GM10248 (cell line): Measurements from ENCODE around the gene UGT1A6.

Experiments used
- CTCF ChIA-PET: fragments of 300-600 bp; sonication (Branson Sonifier 250); formaldehyde crosslinking; extraction: SDS; loops from one replicate; lab custom pipeline; 2021; ENCODE audit warnings: antibody characterized with exemption; lab: Yijun Ruan, JAX
- POLR2A ChIA-PET: fragments of 350-650 bp; sonication (Branson Sonifier 250); formaldehyde crosslinking; extraction: SDS; loops from one replicate; lab custom pipeline; 2020; ENCODE audit warnings: antibody characterized with exemption; lab: Yijun Ruan, JAX
- DNase-seq: peaks from one replicate; pipeline ENCODE4 v3.0.0; 2012; ENCODE audit errors: extremely low spot score
- TF ChIP-seq, protein P1 (sequence below): IDR thresholded peaks from 2 replicates; pipeline ENCODE4 v1.5.1; 2012; ENCODE audit warnings: mild to moderate bottlenecking, low read depth; ENCODE audit errors: extremely low read depth, missing control alignments, control extremely low read depth

Gene UGT1A6

DNA sequence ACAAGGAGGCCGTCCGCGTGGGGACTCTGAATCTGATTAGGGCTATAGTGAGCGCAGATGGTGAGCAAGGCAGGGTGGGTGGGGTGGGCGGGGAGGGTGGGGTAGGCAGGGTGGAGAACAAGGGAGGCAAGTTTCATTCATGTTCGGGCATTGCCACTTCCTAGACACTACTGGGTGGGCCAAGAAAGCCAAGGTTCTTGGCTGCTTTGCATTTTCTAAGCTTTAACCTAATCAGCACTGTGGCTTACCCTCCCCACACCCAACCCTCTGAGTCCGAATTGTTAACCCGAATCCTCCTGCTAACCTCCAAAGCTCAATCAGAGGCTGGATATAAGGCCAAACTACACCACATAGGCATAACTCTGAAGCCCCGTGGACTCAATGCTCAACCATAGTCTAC, 103.6 kb downstream of the UGT1A6 start:
- no peak for DNase-seq
- CTCF ChIA-PET = interaction anchor here (1.1 to 1.9 kb wide), 3 partner anchors 9 to 18 kb away, joined by 3 to 4 read pairs (median 4); no protein-coding TSS in a partner anchor
- POLR2A ChIA-PET = no interaction called here
- TF ChIP-seq, protein P1, sequence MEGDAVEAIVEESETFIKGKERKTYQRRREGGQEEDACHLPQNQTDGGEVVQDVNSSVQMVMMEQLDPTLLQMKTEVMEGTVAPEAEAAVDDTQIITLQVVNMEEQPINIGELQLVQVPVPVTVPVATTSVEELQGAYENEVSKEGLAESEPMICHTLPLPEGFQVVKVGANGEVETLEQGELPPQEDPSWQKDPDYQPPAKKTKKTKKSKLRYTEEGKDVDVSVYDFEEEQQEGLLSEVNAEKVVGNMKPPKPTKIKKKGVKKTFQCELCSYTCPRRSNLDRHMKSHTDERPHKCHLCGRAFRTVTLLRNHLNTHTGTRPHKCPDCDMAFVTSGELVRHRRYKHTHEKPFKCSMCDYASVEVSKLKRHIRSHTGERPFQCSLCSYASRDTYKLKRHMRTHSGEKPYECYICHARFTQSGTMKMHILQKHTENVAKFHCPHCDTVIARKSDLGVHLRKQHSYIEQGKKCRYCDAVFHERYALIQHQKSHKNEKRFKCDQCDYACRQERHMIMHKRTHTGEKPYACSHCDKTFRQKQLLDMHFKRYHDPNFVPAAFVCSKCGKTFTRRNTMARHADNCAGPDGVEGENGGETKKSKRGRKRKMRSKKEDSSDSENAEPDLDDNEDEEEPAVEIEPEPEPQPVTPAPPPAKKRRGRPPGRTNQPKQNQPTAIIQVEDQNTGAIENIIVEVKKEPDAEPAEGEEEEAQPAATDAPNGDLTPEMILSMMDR = no peak

- no peak for DNase-seq
- TF ChIP-seq, protein P1 = no peak
- POLR2A ChIA-PET = no interaction called here
- CTCF ChIA-PET = interaction anchor here (1.2 to 1.6 kb wide), 2 partner anchors 59 to 87 kb away, joined by 3 to 4 read pairs; no protein-coding TSS in a partner anchor
These were observed 105.8 kb downstream of the UGT1A6 start for GRCh38 chr2:233798335-233799086.

GRCh38 chr2:233799087-233799665, 106.5 kb downstream of the UGT1A6 start:
- CTCF ChIA-PET = interaction anchor here (1.2 to 1.6 kb wide), 2 partner anchors 58 to 88 kb away, joined by 3 to 4 read pairs; no protein-coding TSS in a partner anchor

DNA sequence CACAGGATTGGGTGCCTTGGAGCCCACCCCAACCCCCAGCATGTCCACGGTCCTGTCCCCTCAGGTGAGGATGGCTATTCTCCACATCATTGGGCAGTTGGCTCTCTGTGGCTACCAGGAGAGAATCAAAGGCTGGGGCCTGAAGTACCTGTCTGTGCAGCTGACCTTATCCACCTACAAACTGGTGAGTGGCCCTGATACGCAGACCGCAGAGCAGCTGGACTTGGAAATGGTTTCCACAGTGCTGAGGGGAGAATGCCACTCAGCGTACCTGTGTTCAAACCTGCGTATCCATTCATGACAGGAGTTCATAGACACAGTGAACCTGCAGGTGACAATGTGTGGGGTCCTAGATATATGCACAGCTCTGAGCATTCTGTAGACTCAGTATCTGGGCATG, 107.0 kb downstream of the UGT1A6 start:
- TF ChIP-seq, protein P1 = no peak
- ChIA-PET CTCF (interaction anchor here (1.6 kb wide), 1 partner anchor 88 kb away, joined by 3 read pairs; no protein-coding TSS in a partner anchor), POLR2A (no interaction called here)
- no peak for DNase-seq

More at GRCh38 chr2:233799087-233799665, 106.5 kb downstream of the UGT1A6 start:
- no peak for DNase-seq
- TF ChIP-seq, protein P1 = no peak
- POLR2A ChIA-PET = no interaction called here

DNA sequence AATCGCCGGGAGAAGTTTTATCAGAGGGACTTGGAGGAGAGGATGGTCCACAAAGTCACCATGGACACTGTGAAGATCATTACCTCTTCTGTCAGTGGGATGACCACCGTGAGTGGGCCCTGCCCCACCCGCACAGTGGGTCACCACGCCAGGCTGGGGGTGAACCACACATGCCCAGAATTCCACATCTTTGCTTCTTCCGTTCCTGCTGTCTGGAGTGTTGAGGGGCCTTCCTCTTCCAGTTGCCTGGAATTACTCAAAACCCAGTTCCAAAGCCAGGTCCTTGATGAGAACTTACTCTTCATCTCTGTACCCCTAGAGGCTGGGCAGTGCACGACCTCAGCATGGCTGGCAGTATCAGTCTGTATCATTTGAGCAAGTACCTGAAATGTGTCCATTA, 107.5 kb downstream of the UGT1A6 start:
- no peak for DNase-seq
- TF ChIP-seq, protein P1 = no peak
- POLR2A ChIA-PET = no interaction called here
- CTCF ChIA-PET = interaction anchor here (1.6 kb wide), 1 partner anchor 89 kb away, joined by 3 read pairs; no protein-coding TSS in a partner anchor

- ChIA-PET POLR2A (no interaction called here), CTCF (no interaction called here)
- TF ChIP-seq, protein P1 = no peak
- DNase-seq = no peak
These were observed 108.9 kb downstream of the UGT1A6 start for GRCh38 chr2:233801357-233802131.
